ENCODE measurements around the gene SLC1A3.

- TF ChIP-seq CTCF (conservative IDR thresholded peaks at IDR 0.05 in 1 of 2, IDR thresholded peaks at IDR 0.05 in 1 of 2; ENCODE audit: extremely low read depth in 1 of 2, insufficient read depth in 1 of 2, low read depth in 1 of 2, low read length in 2 of 2): no peak
- TF ChIP-seq EZH2 (IDR thresholded peaks at IDR 0.05; ENCODE audit: borderline replicate concordance, low read length): no peak
These were observed 39.7 kb downstream of the SLC1A3 start for GRCh38 chr5:36646100-36646499.
